Measurements from ENCODE around the gene PNKP.

PNKP gene

GRCh38 chr19:49812452-49812996 lies 54.9 kb downstream of the PNKP start:
- Histone ChIP-seq H3K27ac (ENCODE audit: low read depth, low read length) (peak overlapping the region; percentile 82), H3K4me1 (ENCODE audit: control insufficient read depth, insufficient read depth, low read length) (peaks cover 10% of the 10 kb centered on the region), H3K9ac (ENCODE audit: low read length) (no peak overlapping the region), H3K27me3 (ENCODE audit: control insufficient read depth, insufficient read depth, low read length) (no peaks in the 10 kb centered on the region), H3K4me3 (ENCODE audit: low read length) (peak overlapping the region; percentile 81), H3K36me3 (ENCODE audit: control insufficient read depth, insufficient read depth, low read length) (no peaks in the 10 kb centered on the region)

- H3K4me3 ChIP-seq (ENCODE audit: low read length) = no peak overlapping the region
Measured at GRCh38 chr19:49811328-49811727, 56.0 kb downstream of the PNKP start.

More at GRCh38 chr19:49811328-49811727, 56.0 kb downstream of the PNKP start:
- no peaks in the 10 kb centered on the region for H3K36me3 ChIP-seq (ENCODE audit: control insufficient read depth, insufficient read depth, low read length)
- H3K9ac ChIP-seq (ENCODE audit: low read length) = no peak overlapping the region
- H3K4me1 ChIP-seq (ENCODE audit: control insufficient read depth, insufficient read depth, low read length) = peaks cover 7% of the 10 kb centered on the region
- H3K27me3 ChIP-seq (ENCODE audit: control insufficient read depth, insufficient read depth, low read length) = no peaks in the 10 kb centered on the region
- no peak overlapping the region for H3K27ac ChIP-seq (ENCODE audit: low read depth, low read length)

Measured in rectal smooth muscle tissue (tissue), 1 donor.